Skeletal muscle tissue (tissue), 4 donors: Measurements from ENCODE around the gene PFKL. TPM values are rescaled to one million over a fixed set of nuclear protein-coding genes. Genes with fewer than 3 reads are reported as not detected.
A peak's percentile ranks its signal among the peaks of the same experiment; 100 is the strongest.

ENCODE experiments used
- H3K27ac ChIP-seq: one replicate; pipeline ENCODE4 v1.7.0; 2013; ENCODE audit warnings: mild to moderate bottlenecking, low read depth, low read length, inconsistent platforms
- H3K27me3 ChIP-seq, 3 donors: one replicate each; pipeline ENCODE4 v1.7.0; 2013; ENCODE audit warnings: low read length in 3 of 3; ENCODE audit not compliant: control insufficient read depth in 3 of 3, insufficient read depth in 3 of 3
- H3K36me3 ChIP-seq, 3 donors: one replicate each; pipeline ENCODE4 v1.7.0; 2013; ENCODE audit warnings: low read length in 3 of 3; ENCODE audit not compliant: control insufficient read depth in 3 of 3, insufficient read depth in 3 of 3
- H3K4me1 ChIP-seq, 3 donors: one replicate each; pipeline ENCODE4 v1.7.0; 2013; ENCODE audit warnings: low read length in 3 of 3, mild to moderate bottlenecking in 3 of 3; ENCODE audit not compliant: control insufficient read depth in 3 of 3, insufficient read depth in 3 of 3
- H3K4me3 ChIP-seq, 3 donors: one replicate each; pipeline ENCODE4 v1.7.0; 2013; ENCODE audit warnings: low read length in 3 of 3
- H3K9ac ChIP-seq, 3 donors: one replicate each; pipeline ENCODE4 v1.7.0; 2013; ENCODE audit warnings: low read length in 3 of 3, mild to moderate bottlenecking in 3 of 3, moderate library complexity in 2 of 3, low read depth in 1 of 3
- H3K9me3 ChIP-seq, 3 donors: one replicate each; pipeline ENCODE4 v1.7.0; 2013; ENCODE audit warnings: low read length in 3 of 3; ENCODE audit not compliant: control insufficient read depth in 3 of 3
- total RNA-seq: library from RNA; depleted of rRNA; stranded (reverse); fragments of >200 nt; gene quantifications from one replicate; pipeline ENCODE4 v1.2.3, GENCODE V29; 2014
- donor health status: Osteomylitis.

Gene PFKL
- total RNA-seq, 1 donor from 2014 or later = 72.0 TPM

DNA sequence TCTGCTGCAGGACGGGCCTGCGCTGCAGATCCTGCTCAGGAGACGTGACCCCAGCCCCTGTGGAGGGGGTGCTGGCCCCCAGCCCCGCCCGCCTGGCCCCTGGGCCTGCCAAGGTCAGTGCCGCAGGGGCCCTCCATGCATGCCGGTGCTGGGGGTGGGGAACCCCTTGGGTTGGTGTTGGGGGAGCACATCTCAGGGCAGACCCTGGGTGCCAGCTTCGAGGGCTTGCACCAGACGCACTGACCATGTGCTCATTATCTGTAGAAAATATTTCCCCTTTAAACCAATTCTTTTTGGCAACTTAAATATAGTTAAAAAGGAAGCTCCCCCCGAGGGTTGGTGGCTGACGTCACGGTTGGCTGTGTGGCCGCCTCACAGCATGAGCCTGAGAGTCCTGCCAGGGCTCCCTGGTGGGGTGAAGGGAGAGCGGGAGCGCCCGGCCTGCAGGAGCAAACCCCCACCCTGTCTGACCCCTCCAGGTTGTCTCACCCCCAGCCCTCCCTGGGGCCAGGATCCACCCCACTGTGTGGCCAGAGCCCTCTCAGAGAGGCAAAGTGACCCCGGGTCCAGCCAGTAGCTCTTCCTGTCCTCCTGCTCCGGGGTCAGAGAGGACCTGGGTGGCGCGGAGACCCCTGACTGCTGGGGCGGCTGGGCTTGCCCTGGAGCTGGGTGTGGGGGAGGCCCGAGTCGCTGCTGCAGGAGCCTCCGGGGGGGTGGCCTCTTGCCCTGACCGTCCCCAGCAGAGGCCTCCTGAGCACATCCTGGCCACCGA is 5.3 kb upstream of the PFKL start:
- peaks cover 12 to 22% (median 20%) of the 10 kb centered on the region in 3 donors for H3K4me1 ChIP-seq

DNA sequence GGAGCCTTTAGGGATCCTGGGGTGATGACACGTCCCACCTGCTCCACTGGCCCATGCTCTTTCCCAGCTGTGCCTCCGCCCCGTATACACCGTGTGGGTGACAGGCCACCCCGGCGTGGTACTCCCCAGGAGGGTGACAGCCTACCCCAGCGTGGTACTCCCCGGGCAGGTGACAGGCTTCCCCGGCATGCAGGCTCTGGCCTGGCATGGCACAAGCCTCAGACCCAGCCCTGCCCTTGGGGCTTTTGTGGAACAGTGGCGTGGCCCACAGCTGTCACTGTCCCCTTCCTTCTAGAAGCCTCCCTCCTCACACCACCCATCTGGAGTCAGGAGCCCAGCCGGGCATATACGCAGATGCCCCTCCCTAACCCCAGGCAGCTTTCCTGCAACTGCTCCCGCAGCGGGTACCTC is 4.7 kb upstream of the PFKL start:
- peak overlapping the region in 1 of 3 donors; percentile 40 for H3K9ac ChIP-seq
- peaks cover 13 to 22% (median 21%) of the 10 kb centered on the region in 3 donors for H3K4me1 ChIP-seq
- H3K9me3 ChIP-seq = no peaks in the 10 kb centered on the region
- H3K27me3 ChIP-seq = peaks cover 8 to 15% (median 14%) of the 10 kb centered on the region in 3 donors
- H3K36me3 ChIP-seq = no peaks in the 10 kb centered on the region
- no peak overlapping the region for H3K4me3 ChIP-seq
- H3K27ac ChIP-seq = no peak overlapping the region

More for the DNA sequence above, 5.3 kb upstream of the PFKL start:
- H3K36me3 ChIP-seq = no peaks in the 10 kb centered on the region
- no peak overlapping the region for H3K27ac ChIP-seq
- H3K9me3 ChIP-seq = no peaks in the 10 kb centered on the region
- H3K27me3 ChIP-seq = peaks cover 8 to 15% (median 14%) of the 10 kb centered on the region in 3 donors
- no peak overlapping the region for H3K4me3 ChIP-seq
- H3K9ac ChIP-seq = peak overlapping the region in 1 of 3 donors; percentile 40

DNA sequence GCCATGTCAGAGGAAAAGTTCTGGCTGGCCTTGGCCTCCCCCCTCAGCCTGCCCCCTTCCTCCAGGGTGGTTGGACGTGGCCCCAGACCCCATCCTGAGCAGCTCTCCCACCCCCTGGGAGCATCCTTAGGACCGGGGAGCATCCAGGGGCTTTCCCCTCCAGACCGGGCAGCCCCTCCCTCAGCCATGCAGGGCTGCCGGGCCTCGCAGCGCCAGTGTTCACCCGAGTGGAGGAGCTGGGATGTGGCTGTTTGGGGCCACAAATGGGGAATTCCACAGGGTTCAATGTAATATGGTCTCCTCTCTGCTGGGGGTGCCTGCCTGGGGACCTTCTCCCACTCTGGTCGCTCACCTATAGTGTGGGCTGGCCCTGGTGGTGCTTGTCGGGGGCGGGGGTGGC is 4.2 kb upstream of the PFKL start:
- H3K4me1 ChIP-seq = peaks cover 15 to 23% (median 21%) of the 10 kb centered on the region in 3 donors
- no peak overlapping the region for H3K4me3 ChIP-seq
- H3K9ac ChIP-seq = peak overlapping the region in 1 of 3 donors; percentile 40
- H3K27me3 ChIP-seq = peaks cover 8 to 15% (median 14%) of the 10 kb centered on the region in 3 donors
- H3K27ac ChIP-seq = no peak overlapping the region
- no peaks in the 10 kb centered on the region for H3K9me3 ChIP-seq
- H3K36me3 ChIP-seq = no peaks in the 10 kb centered on the region

DNA sequence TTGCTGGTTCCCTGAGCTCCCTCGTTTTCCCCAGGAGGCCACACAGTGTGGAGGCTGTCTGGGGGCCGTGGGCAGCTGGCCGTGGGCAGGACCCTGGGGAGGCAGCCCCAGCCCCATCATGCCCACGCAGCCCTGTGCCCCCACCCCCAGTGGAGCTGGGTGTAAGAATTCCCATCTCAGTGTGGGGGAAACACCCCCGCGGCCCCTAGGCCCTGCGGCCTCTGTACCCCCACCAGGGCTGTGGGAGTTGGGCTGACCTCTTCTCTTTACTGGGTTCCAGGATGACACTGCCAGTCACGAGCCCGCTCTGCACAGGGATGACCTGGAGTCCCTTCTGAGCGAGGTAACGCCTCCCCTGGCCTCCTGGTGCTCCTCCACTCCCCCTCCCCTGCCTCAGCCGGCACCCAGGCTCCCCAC is 3.7 kb upstream of the PFKL start:
- Histone ChIP-seq H3K36me3 (no peaks in the 10 kb centered on the region), H3K9ac (no peak overlapping the region), H3K27ac (no peak overlapping the region), H3K27me3 (peaks cover 8 to 15% (median 14%) of the 10 kb centered on the region in 3 donors), H3K9me3 (no peaks in the 10 kb centered on the region), H3K4me1 (peaks cover 20 to 28% (median 24%) of the 10 kb centered on the region in 3 donors), H3K4me3 (no peak overlapping the region)

DNA sequence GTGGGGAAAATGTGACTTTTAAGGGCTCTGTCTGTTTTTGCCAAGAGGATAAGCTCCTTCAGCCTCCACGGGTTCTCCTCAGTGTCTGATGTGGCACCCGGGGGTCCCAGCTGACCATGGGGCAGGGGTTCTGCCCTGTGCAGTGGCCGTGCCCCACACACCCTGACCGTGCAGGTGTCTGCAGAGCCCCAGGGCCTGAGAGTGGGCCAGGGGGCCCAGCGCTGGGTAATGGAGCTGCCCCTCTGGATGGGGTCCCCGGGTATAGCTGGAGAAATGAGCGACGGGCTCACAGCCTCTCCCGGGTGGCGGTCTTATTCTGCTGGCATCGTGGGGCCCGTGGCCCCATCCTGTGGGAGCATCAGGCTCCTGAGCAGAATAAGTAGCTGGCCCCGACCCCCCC is 2.9 kb upstream of the PFKL start:
- Histone ChIP-seq H3K9me3 (no peaks in the 10 kb centered on the region), H3K27ac (no peak overlapping the region), H3K27me3 (peaks cover 8 to 14% (median 12%) of the 10 kb centered on the region in 3 donors), H3K36me3 (no peaks in the 10 kb centered on the region), H3K4me3 (no peak overlapping the region), H3K9ac (no peak overlapping the region), H3K4me1 (peaks cover 26 to 36% (median 32%) of the 10 kb centered on the region in 3 donors)

DNA sequence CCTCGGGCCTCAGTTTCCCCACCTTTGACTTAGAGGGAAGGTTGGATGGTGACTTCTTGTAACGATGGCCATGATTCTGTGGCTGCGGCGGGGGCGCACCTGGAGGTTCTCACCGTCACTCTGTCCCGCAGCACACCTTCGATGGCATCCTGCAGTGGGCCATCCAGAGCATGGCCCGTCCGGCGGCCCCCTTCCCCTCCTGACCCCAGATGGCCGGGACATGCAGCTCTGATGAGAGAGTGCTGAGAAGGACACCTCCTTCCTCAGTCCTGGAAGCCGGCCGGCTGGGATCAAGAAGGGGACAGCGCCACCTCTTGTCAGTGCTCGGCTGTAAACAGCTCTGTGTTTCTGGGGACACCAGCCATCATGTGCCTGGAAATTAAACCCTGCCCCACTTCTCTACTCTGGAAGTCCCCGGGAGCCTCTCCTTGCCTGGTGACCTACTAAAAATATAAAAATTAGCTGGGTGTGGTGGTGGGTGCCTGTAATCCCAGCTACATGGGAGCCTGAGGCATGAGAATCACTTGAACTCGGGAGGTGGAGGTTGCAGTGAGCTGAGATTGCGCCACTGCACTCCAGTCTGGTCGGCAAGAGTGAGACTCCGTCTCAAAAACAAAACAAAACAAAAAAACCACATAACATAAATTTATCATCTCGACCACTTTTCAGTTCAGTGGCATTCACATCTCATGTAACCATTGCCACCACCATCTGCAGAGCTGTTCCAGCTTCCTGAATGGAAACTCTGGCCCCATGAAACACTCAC is 2.1 kb upstream of the PFKL start:
- peaks cover 6 to 14% (median 8%) of the 10 kb centered on the region in 3 donors for H3K27me3 ChIP-seq
- no peaks in the 10 kb centered on the region for H3K36me3 ChIP-seq
- H3K9ac ChIP-seq = no peak overlapping the region
- H3K27ac ChIP-seq = no peak overlapping the region
- H3K4me3 ChIP-seq = no peak overlapping the region
- H3K4me1 ChIP-seq = peaks cover 32 to 44% (median 40%) of the 10 kb centered on the region in 3 donors
- no peaks in the 10 kb centered on the region for H3K9me3 ChIP-seq

DNA sequence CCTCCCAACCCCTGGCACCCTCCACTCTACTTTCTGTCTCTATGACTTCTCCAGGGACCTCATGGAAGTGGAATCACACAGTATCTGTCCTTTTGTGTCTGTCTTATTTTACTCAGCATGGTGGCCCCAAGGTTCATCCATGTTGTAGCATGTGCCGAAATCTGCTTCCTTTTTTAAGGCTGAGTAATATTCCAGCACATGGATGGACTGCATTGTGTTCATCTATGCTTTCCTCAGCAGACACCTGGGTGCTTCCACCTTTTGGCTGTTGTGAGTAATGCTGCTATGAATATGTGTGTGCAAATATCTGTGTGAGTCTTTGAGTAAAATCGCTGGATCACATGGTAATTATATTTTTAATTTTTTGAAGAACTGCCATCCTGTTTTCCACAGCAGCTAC is 1.6 kb upstream of the PFKL start:
- H3K4me3 ChIP-seq = no peak overlapping the region

DNA sequence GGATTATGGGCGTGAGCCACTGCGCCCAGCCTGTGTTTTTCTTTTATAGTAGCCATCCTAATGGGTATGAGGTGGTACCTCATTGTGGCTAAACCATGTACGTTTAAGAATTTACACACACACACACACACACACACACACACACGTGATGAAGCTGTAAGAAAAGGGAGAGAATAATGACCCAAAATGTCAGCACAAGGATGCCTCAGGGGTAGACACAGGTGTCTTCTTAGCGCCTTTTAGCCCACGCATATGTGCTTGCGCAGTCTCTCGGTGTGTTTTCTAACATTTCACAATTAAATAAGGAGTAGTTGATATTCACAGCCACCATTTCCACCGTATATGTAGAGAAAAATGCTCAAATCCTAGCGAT is 782 bp upstream of the PFKL start:
- Histone ChIP-seq H3K36me3 (no peaks in the 10 kb centered on the region), H3K27me3 (peaks cover 6 to 14% (median 8%) of the 10 kb centered on the region in 3 donors), H3K27ac (peak overlapping the region; percentile 79), H3K9ac (peak overlapping the region; percentile 65 to 83 (median 69)), H3K9me3 (no peaks in the 10 kb centered on the region), H3K4me1 (peaks cover 38 to 46% (median 44%) of the 10 kb centered on the region in 3 donors), H3K4me3 (peak overlapping the region; percentile 59 to 71 (median 69))

More for the DNA sequence above, 1.6 kb upstream of the PFKL start:
- peaks cover 32 to 44% (median 40%) of the 10 kb centered on the region in 3 donors for H3K4me1 ChIP-seq
- H3K9ac ChIP-seq = no peak overlapping the region
- no peaks in the 10 kb centered on the region for H3K36me3 ChIP-seq
- no peak overlapping the region for H3K27ac ChIP-seq
- H3K27me3 ChIP-seq = peaks cover 6 to 14% (median 8%) of the 10 kb centered on the region in 3 donors
- no peaks in the 10 kb centered on the region for H3K9me3 ChIP-seq

DNA sequence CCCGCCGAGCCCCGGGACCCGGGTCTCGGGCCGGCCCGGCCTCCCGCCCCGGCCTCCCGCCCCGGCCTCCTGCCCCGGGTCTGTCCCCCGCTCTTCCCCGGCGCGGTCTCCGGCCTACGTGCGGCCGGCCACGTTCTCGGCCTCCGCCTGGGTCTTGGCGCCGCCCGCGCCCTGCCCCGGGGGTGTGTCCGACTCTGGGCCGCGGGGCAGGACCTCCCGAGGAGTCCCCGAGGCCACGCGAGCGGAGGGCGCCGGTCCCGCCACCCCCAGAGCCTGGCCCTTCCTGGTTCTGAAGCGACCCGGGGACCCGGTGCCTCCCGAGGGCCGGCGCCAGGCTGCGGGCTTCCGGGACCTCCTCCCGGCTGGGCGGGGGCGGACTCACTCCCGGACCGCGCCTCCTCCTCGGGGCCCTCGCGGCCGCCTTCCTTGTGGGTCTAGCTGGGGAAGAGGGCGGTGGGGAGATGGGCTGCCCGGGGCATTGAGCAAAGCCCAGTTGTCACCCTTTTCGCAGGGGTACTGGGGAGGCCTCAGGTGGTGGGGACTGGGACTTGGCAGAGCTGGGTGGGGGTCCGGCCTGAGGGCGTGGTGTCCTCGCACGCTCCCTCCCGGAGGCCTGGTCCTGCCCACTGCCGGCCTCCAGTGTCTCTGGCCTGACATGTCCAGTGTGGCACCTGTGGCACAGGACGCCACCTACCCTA is 558 bp downstream of the PFKL start:
- H3K36me3 ChIP-seq = no peaks in the 10 kb centered on the region
- H3K27ac ChIP-seq = no peak overlapping the region
- peak overlapping the region; percentile 53 to 77 (median 61) for H3K9ac ChIP-seq
- H3K9me3 ChIP-seq = no peaks in the 10 kb centered on the region
- H3K27me3 ChIP-seq = peaks cover 0 to 9% (median 3%) of the 10 kb centered on the region in 3 donors
- peaks cover 33 to 44% (median 44%) of the 10 kb centered on the region in 3 donors for H3K4me1 ChIP-seq
- H3K4me3 ChIP-seq = peak overlapping the region; percentile 54 to 73 (median 71)
